Astrocyte (in vitro differentiated cells and primary cell): ENCODE data around the gene KMT2B. TPM values are rescaled to one million over a fixed set of nuclear protein-coding genes. Genes with fewer than 3 reads are reported as not detected.

Experiments used
- DNase-seq: peaks from one replicate; pipeline ENCODE4 v3.0.0-alpha.2; 2010; ENCODE audit warnings: low read depth
- FAIRE-seq: peaks from 2 replicates; lab custom pipeline; 2011; peaks lifted over from hg19 to GRCh38; lab: Jason Lieb, UNC
- H2AFZ ChIP-seq: 2 replicates; pipeline ENCODE4 v1.6.0; 2012; ENCODE audit warnings: low read depth, low read length, inconsistent platforms
- H3K27ac ChIP-seq: 2 replicates; pipeline ENCODE4 v1.5.1; 2011; ENCODE audit warnings: low read depth, low read length, inconsistent platforms
- H3K27me3 ChIP-seq: 2 replicates; pipeline ENCODE4 v1.6.0; 2011; ENCODE audit warnings: low read length, inconsistent platforms; ENCODE audit not compliant: insufficient read depth
- H3K36me3 ChIP-seq: 2 replicates; pipeline ENCODE4 v1.5.1; 2011; ENCODE audit warnings: low read length, inconsistent platforms; ENCODE audit not compliant: insufficient read depth
- H3K4me1 ChIP-seq: 2 replicates; pipeline ENCODE4 v1.5.1; 2011; ENCODE audit warnings: low read length, inconsistent platforms; ENCODE audit not compliant: insufficient read depth
- H3K4me2 ChIP-seq: 2 replicates; pipeline ENCODE4 v1.6.0; 2012; ENCODE audit warnings: low read length, inconsistent platforms
- H3K4me3 ChIP-seq: 2 replicates; pipeline ENCODE4 v1.5.1; 2011; ENCODE audit warnings: low read depth, mild to moderate bottlenecking, low read length, inconsistent platforms; ENCODE audit not compliant: insufficient read depth
- H3K79me2 ChIP-seq: 2 replicates; pipeline ENCODE4 v1.6.0; 2012; ENCODE audit warnings: mild to moderate bottlenecking, low read length, inconsistent platforms; ENCODE audit not compliant: insufficient read depth
- H3K9ac ChIP-seq: 2 replicates; pipeline ENCODE4 v1.6.0; 2012; ENCODE audit warnings: mild to moderate bottlenecking, low read length, inconsistent platforms
- H3K9me3 ChIP-seq: 2 replicates; pipeline ENCODE4 v1.5.1; 2012; ENCODE audit warnings: low read depth, mild to moderate bottlenecking, low read length, inconsistent platforms; ENCODE audit not compliant: insufficient read depth
- H4K20me1 ChIP-seq: 2 replicates; pipeline ENCODE4 v1.6.0; 2012; ENCODE audit warnings: low read length, inconsistent platforms; ENCODE audit not compliant: insufficient read depth
- H3K27ac Mint-ChIP-seq: one replicate; pipeline ENCODE4 v1.8.0; 2021; ENCODE audit warnings: mild to moderate bottlenecking, mixed read lengths; ENCODE audit not compliant: unreplicated experiment
- H3K27me3 Mint-ChIP-seq: one replicate; pipeline ENCODE4 v1.8.0; 2021; ENCODE audit warnings: low read depth, mixed read lengths; ENCODE audit not compliant: unreplicated experiment
- H3K36me3 Mint-ChIP-seq: one replicate; pipeline ENCODE4 v1.8.0; 2021; ENCODE audit warnings: low read depth, mixed read lengths; ENCODE audit not compliant: unreplicated experiment
- H3K4me1 Mint-ChIP-seq: one replicate; pipeline ENCODE4 v1.8.0; 2021; ENCODE audit warnings: low read depth, mixed read lengths; ENCODE audit not compliant: unreplicated experiment
- H3K4me3 Mint-ChIP-seq: one replicate; pipeline ENCODE4 v1.8.0; 2021; ENCODE audit warnings: mild to moderate bottlenecking, moderate library complexity, mixed read lengths; ENCODE audit not compliant: unreplicated experiment
- H3K9me3 Mint-ChIP-seq: one replicate; pipeline ENCODE4 v1.8.0; 2021; ENCODE audit warnings: mild to moderate bottlenecking, mixed read lengths; ENCODE audit not compliant: unreplicated experiment
- CTCF ChIP-seq: IDR thresholded peaks from 2 replicates; pipeline ENCODE4 v1.5.1; 2011; ENCODE audit warnings: low read depth, mild to moderate bottlenecking, inconsistent platforms, low read length, moderate library complexity; ENCODE audit not compliant: insufficient read depth
- EZH2 ChIP-seq: IDR thresholded peaks from 2 replicates; pipeline ENCODE4 v1.6.1; 2012; ENCODE audit warnings: mild to moderate bottlenecking, low read length, inconsistent platforms; ENCODE audit not compliant: insufficient read depth
- total RNA-seq: library from RNA; stranded (reverse); gene quantifications from 2 replicates; pipeline ENCODE4 v1.2.1, GENCODE V29; 2021

Gene KMT2B
- total RNA-seq, 1 donor from 2014 or later: 28.7 TPM

- H2AFZ ChIP-seq: no peak overlapping the region
These were observed 4.3 kb upstream of the KMT2B start for GRCh38 chr19:35713506-35713850.

GRCh38 chr19:35713904-35714495 is 3.8 kb upstream of the KMT2B start:
- Histone ChIP-seq H3K4me2 (no peak overlapping the region), H3K79me2 (peaks cover 10% of the 10 kb centered on the region), H3K27ac (no peak overlapping the region), H3K4me3 (no peak overlapping the region), H3K36me3 (no peaks in the 10 kb centered on the region), H3K27me3 (peaks cover 2% of the 10 kb centered on the region), H3K4me1 (peaks cover 12% of the 10 kb centered on the region), H4K20me1 (peaks cover 7% of the 10 kb centered on the region), H2AFZ (no peak overlapping the region), H3K9me3 (no peaks in the 10 kb centered on the region), H3K9ac (no peak overlapping the region)
- no peak for TF ChIP-seq EZH2
- TF ChIP-seq CTCF: no peak
- Mint-ChIP-seq H3K9me3 (no peaks in the 10 kb centered on the region), H3K27me3 (peaks cover 6% of the 10 kb centered on the region), H3K36me3 (peaks cover 8% of the 10 kb centered on the region), H3K4me1 (peaks cover 2% of the 10 kb centered on the region), H3K27ac (no peak overlapping the region), H3K4me3 (no peak overlapping the region)
- DNase-seq: no peak
- no peak for FAIRE-seq

More at GRCh38 chr19:35713506-35713850, 4.3 kb upstream of the KMT2B start:
- Mint-ChIP-seq H3K27ac (no peak overlapping the region), H3K27me3 (peaks cover 6% of the 10 kb centered on the region), H3K4me1 (peaks cover 2% of the 10 kb centered on the region), H3K4me3 (no peak overlapping the region), H3K9me3 (no peaks in the 10 kb centered on the region), H3K36me3 (peaks cover 8% of the 10 kb centered on the region)
- Histone ChIP-seq H3K4me1 (peaks cover 10% of the 10 kb centered on the region), H3K4me2 (no peak overlapping the region), H3K4me3 (no peak overlapping the region), H3K9me3 (no peaks in the 10 kb centered on the region), H3K36me3 (no peaks in the 10 kb centered on the region), H3K9ac (no peak overlapping the region), H3K79me2 (peaks cover 4% of the 10 kb centered on the region), H3K27me3 (peaks cover 2% of the 10 kb centered on the region), H4K20me1 (peaks cover 2% of the 10 kb centered on the region), H3K27ac (no peak overlapping the region)
- DNase-seq: no peak
- TF ChIP-seq CTCF (no peak), EZH2 (no peak)
- no peak for FAIRE-seq

GRCh38 chr19:35714601-35715354 is 3.0 kb upstream of the KMT2B start:
- no peak overlapping the region for H3K4me3 Mint-ChIP-seq
- no peak overlapping the region for H3K4me2 ChIP-seq
- FAIRE-seq: no peak
- H3K36me3 Mint-ChIP-seq: peaks cover 8% of the 10 kb centered on the region
- peaks cover 2% of the 10 kb centered on the region for H3K27me3 ChIP-seq
- H3K79me2 ChIP-seq: peaks cover 17% of the 10 kb centered on the region
- H3K4me1 ChIP-seq: peaks cover 18% of the 10 kb centered on the region
- H3K27ac ChIP-seq: no peak overlapping the region
- no peaks in the 10 kb centered on the region for H3K9me3 ChIP-seq
- no peak overlapping the region for H3K9ac ChIP-seq
- TF ChIP-seq CTCF (no peak), EZH2 (no peak)
- peaks cover 6% of the 10 kb centered on the region for H3K27me3 Mint-ChIP-seq
- peaks cover 15% of the 10 kb centered on the region for H4K20me1 ChIP-seq
- no peak for DNase-seq
- peaks cover 6% of the 10 kb centered on the region for H3K4me1 Mint-ChIP-seq
- no peak overlapping the region for H2AFZ ChIP-seq
- no peak overlapping the region for H3K27ac Mint-ChIP-seq
- H3K9me3 Mint-ChIP-seq: no peaks in the 10 kb centered on the region
- no peak overlapping the region for H3K4me3 ChIP-seq
- H3K36me3 ChIP-seq: no peaks in the 10 kb centered on the region
